Tibial artery (tissue), 4 donors: ENCODE data around the gene CARD6.

Source experiments
- DNase-seq, 2 donors: peaks; one replicate each; pipeline ENCODE4 v3.0.0-alpha.2; 2019
- H3K27ac ChIP-seq, 2 donors: fragments of 200-600 bp; sonication (generic) in 1 of 2; 1 replicate in 1 of 2; 2 replicates in 1 of 2; pipeline ENCODE4 v1.5.1; 2018 to 2019; ENCODE audit warnings: mild to moderate bottlenecking in 1 of 2
- H3K27me3 ChIP-seq, 2 donors: fragments of 200-600 bp; sonication (generic) in 1 of 2; one replicate each; pipeline versions ENCODE4 v1.5.1 to v1.6.0; 2016 to 2019
- H3K36me3 ChIP-seq, 3 donors: fragments of 200-600 bp; sonication (generic) in 2 of 3; one replicate each; pipeline ENCODE4 v1.5.1; 2016 to 2019; ENCODE audit warnings: mild to moderate bottlenecking in 2 of 3
- H3K4me1 ChIP-seq, 4 donors: fragments of 200-600 bp; sonication (generic) in 2 of 4; 1 replicate in 3 of 4; 2 replicates in 1 of 4; pipeline ENCODE4 v1.5.1; 2016 to 2019
- H3K4me3 ChIP-seq, 2 donors: fragments of 200-600 bp; sonication (generic) in 1 of 2; 1 replicate in 1 of 2; 2 replicates in 1 of 2; pipeline ENCODE4 v1.5.1; 2018 to 2019; ENCODE audit warnings: mild to moderate bottlenecking in 2 of 2
- H3K9me3 ChIP-seq, 3 donors: fragments of 200-600 bp; sonication (generic) in 1 of 3; one replicate each; pipeline ENCODE4 v1.5.1; 2016 to 2019
- CTCF ChIP-seq, 2 experiments: fragments of 200-600 bp in 1 of 2; fragments of 450-650 bp in 1 of 2; IDR thresholded peaks; one replicate each; pipeline ENCODE4 v1.5.1; 2017 to 2019; ENCODE audit warnings: antibody characterized with exemption in 2 of 2, mild to moderate bottlenecking in 1 of 2, moderate library complexity in 1 of 2
- intact Hi-C: fragments of 100-400 bp; cut with DNase I; formaldehyde crosslinking; loops from one replicate; pipeline ENCODE4 v1.15.0; 2023; ENCODE audit warnings: low total_unique reads

The CARD6 gene

DNA sequence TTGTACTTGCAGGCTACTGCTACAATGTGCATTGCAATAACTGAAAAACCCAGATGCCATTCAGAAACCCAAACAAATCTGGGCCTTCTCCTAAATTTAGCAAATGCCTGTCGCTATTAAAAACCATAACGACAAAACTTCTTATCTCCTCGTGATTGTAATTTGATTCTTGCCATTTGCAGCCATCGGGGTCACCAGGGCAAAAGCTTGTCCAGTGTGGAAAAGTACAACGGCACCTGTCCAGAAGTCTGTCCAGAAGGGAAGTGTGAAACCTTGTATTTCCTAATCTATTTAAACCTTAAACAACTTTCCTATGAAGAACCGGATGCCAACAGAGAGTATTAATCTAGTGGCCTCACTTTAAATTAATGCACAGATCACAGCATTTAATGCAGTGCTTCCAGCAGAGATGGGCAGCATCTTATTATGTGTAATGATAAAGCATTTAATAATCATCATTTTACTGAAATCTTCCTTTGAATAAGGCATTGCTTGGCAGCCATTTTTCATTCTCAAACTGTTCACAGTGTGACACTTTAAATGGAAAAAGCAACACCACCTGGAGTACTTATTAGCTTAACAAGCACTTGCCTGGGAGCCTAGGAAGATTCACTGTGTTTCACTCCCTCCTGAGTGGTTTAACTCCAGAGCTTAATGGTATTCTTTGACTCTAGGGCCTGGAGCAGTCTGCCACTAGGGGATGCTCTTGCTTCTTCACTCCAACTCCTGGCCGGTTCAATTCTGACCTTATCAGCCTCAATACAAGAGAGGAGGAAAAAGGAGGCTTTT lies 63.2 kb downstream of the CARD6 start:
- Histone ChIP-seq H3K27me3 (no peaks in the 10 kb centered on the region), H3K4me3 (no peak overlapping the region), H3K36me3 (no peaks in the 10 kb centered on the region), H3K27ac (peak overlapping the region; percentile 34 to 60), H3K4me1 (peaks cover 0 to 30% (median 6%) of the 10 kb centered on the region in 4 donors), H3K9me3 (no peaks in the 10 kb centered on the region)
- DNase-seq, result peak; percentile 78 to 79
- intact Hi-C loops, result loop anchor here (10.0 kb wide), 1 partner anchor 940 kb away; no protein-coding TSS in a partner anchor
- TF ChIP-seq CTCF (IDR thresholded peaks at IDR 0.05), result peak; percentile 89 to 92

DNA sequence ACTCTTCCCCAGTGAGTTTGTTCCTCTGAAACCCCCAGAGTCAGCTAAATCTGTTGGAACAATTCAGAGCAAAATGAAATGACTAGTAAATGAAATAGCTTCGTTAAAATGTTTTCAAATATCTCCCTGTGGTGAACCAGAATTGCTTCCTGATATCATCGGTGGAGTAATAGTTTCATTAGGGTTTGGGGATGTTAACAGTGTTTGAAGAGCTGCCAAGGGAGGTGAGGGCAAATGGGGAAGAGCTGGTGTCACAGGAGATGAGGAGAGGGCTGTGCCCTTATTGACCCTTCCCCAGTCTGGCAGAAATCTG lies 63.8 kb downstream of the CARD6 start:
- no peaks in the 10 kb centered on the region for H3K9me3 ChIP-seq
- peak overlapping the region; percentile 34 to 60 for H3K27ac ChIP-seq
- no peak for DNase-seq
- H3K4me1 ChIP-seq, result peaks cover 0 to 30% (median 6%) of the 10 kb centered on the region in 4 donors
- TF ChIP-seq CTCF (IDR thresholded peaks at IDR 0.05), result no peak
- no peaks in the 10 kb centered on the region for H3K36me3 ChIP-seq
- H3K27me3 ChIP-seq, result no peaks in the 10 kb centered on the region
- no peak overlapping the region for H3K4me3 ChIP-seq
- intact Hi-C loops, result loop anchor here (10.0 kb wide), 1 partner anchor 940 kb away; no protein-coding TSS in a partner anchor

- Histone ChIP-seq H3K27me3 (no peaks in the 10 kb centered on the region), H3K27ac (no peak overlapping the region), H3K9me3 (no peaks in the 10 kb centered on the region), H3K4me3 (no peak overlapping the region), H3K4me1 (peaks cover 0 to 30% (median 6%) of the 10 kb centered on the region in 4 donors), H3K36me3 (no peaks in the 10 kb centered on the region)
- DNase-seq, result no peak
- intact Hi-C loops, result loop anchor here (10.0 kb wide), 1 partner anchor 938 kb away; no protein-coding TSS in a partner anchor
- no peak for TF ChIP-seq CTCF (IDR thresholded peaks at IDR 0.05)
Measured at GRCh38 chr5:40906351-40906751, 65.2 kb downstream of the CARD6 start.

GRCh38 chr5:40909264-40909663 lies 68.1 kb downstream of the CARD6 start, which contains the start of gene C7:
Gene C7, plus strand, starts transcription at chr5:40909497. Its CDS starts 114 bp downstream, at chr5:40909611.
- H3K27ac ChIP-seq, result no peak within 1 kb of the TSS
- no peaks in the 10 kb centered on the region for H3K36me3 ChIP-seq
- no peak for DNase-seq
- intact Hi-C loops, result loop anchor here (10.0 kb wide), 1 partner anchor 936 kb away; no protein-coding TSS in a partner anchor
- H3K27me3 ChIP-seq, result no peaks in the 10 kb centered on the region
- no peaks in the 10 kb centered on the region for H3K9me3 ChIP-seq
- peaks cover 0 to 16% (median 5%) of the 10 kb centered on the region in 4 donors for H3K4me1 ChIP-seq
- H3K4me3 ChIP-seq, result no peak within 1 kb of the TSS
- no peak for TF ChIP-seq CTCF (IDR thresholded peaks at IDR 0.05)

DNA sequence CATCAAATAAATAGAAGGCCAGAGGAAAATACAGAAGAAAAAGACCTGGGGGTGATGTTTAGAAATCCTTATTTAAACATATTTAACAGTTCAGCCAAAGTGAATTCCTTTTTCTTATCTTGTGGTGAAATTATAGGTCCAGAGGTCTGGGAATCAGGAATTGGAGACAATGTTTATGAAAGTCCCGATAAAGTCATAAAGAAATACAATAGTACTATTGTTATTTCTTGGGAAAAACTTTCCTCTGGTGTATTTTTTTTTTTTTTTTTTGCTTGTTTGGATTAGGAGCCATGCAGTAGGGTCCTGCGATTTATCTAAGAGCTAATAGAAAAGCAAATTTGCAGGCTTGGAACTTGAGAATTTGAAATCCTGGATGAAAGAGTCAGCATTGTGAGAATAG lies 68.6 kb downstream of the CARD6 start:
- H3K4me3 ChIP-seq, result no peak overlapping the region
- intact Hi-C loops, result loop anchor here (10.0 kb wide), 1 partner anchor 935 kb away; no protein-coding TSS in a partner anchor
- no peak for DNase-seq
- H3K36me3 ChIP-seq, result no peaks in the 10 kb centered on the region
- TF ChIP-seq CTCF (IDR thresholded peaks at IDR 0.05), result no peak
- H3K4me1 ChIP-seq, result peaks cover 0 to 11% (median 2%) of the 10 kb centered on the region in 4 donors
- H3K27me3 ChIP-seq, result no peaks in the 10 kb centered on the region
- no peak overlapping the region for H3K27ac ChIP-seq
- no peaks in the 10 kb centered on the region for H3K9me3 ChIP-seq
